HCT116 (cell line): ENCODE measurements around the gene C3orf70.

Experiments used
- FOSL1 ChIP-seq: IDR thresholded peaks from 2 replicates; pipeline ENCODE4 v1.6.1; 2012; ENCODE audit warnings: low read depth
- JUND ChIP-seq: IDR thresholded peaks from 2 replicates; pipeline ENCODE4 v1.6.1; 2012
- POLR2A ChIP-seq: IDR thresholded peaks from 2 replicates; pipeline ENCODE4 v1.7.0; 2011; ENCODE audit warnings: borderline replicate concordance; ENCODE audit not compliant: insufficient read depth, insufficient read length; ENCODE audit errors: extremely low read depth
- SIN3A ChIP-seq: IDR thresholded peaks from 2 replicates; pipeline ENCODE4 v1.6.1; 2012; ENCODE audit warnings: low read depth
- TF ChIP-seq, protein P1 (sequence below), 3 experiments: fragments of 200-600 bp in 1 of 3; sonication (generic) in 1 of 3; IDR thresholded peaks in 2 of 3; conservative IDR thresholded peaks in 1 of 3; 2 replicates each; pipeline ENCODE4 v1.5.1; 2012 to 2017; ENCODE audit warnings: low read depth in 2 of 3, low read length in 2 of 3, antibody characterized with exemption in 1 of 3, borderline replicate concordance in 1 of 3, control low read depth in 1 of 3, mild to moderate bottlenecking in 1 of 3, mixed read lengths in 1 of 3, mixed run types in 1 of 3, moderate library complexity in 1 of 3; ENCODE audit not compliant: insufficient read depth in 1 of 3
- TF ChIP-seq, protein P2 (sequence below): IDR thresholded peaks from 2 replicates; pipeline ENCODE4 v1.6.1; 2012

DNA sequence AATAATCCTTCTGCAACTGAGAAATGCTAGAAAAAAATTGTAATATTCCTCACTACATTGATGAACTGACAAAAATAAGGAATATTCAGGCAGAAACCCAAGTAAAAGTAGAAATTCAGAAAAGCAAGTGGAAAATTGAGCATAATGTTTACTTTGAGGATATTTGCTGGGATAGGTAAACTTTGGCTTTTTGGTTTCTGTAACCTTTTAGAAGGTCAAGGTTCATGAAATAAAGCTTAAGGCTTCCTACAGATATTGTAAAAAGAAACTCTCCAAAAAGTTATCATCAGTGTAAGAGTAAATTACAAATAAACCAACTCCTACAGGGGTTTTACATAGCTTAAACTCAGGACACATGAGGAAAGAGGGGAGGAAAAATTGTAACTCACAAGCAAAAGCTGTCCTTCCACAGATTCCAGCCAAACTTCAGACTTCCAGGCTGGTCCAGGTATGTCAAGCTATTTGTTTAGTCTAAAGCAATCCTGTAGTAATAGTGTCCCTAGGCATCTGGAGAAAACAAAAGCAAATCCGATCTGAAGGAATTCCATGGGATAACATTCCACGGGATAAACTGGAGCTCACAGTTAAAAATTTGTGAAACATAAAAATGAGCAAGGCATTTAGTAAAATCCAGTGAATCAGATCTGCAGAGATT lies 21.1 kb downstream of the C3orf70 start:
- TF ChIP-seq, protein P1, sequence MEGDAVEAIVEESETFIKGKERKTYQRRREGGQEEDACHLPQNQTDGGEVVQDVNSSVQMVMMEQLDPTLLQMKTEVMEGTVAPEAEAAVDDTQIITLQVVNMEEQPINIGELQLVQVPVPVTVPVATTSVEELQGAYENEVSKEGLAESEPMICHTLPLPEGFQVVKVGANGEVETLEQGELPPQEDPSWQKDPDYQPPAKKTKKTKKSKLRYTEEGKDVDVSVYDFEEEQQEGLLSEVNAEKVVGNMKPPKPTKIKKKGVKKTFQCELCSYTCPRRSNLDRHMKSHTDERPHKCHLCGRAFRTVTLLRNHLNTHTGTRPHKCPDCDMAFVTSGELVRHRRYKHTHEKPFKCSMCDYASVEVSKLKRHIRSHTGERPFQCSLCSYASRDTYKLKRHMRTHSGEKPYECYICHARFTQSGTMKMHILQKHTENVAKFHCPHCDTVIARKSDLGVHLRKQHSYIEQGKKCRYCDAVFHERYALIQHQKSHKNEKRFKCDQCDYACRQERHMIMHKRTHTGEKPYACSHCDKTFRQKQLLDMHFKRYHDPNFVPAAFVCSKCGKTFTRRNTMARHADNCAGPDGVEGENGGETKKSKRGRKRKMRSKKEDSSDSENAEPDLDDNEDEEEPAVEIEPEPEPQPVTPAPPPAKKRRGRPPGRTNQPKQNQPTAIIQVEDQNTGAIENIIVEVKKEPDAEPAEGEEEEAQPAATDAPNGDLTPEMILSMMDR (IDR thresholded peaks at IDR 0.05 in 2 of 3, conservative IDR thresholded peaks at IDR 0.05 in 1 of 3; ENCODE audit: borderline replicate concordance in 1 of 3, insufficient read depth in 1 of 3, low read depth in 2 of 3, low read length in 2 of 3): no peak
- no peak for TF ChIP-seq FOSL1
- TF ChIP-seq JUND: no peak
- TF ChIP-seq SIN3A: no peak
- TF ChIP-seq, protein P2, sequence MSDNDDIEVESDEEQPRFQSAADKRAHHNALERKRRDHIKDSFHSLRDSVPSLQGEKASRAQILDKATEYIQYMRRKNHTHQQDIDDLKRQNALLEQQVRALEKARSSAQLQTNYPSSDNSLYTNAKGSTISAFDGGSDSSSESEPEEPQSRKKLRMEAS: no peak
- TF ChIP-seq POLR2A: no peak
